Activated T-cell treated with anti-CD3 and anti-CD28 coated beads, Interleukin-2, amount 50 U/mL, for 72 hours (primary cell): Measurements from ENCODE around the gene COL19A1. TPM values are rescaled to one million over a fixed set of nuclear protein-coding genes. Genes with fewer than 3 reads are reported as not detected.

Source experiments
- ATAC-seq, 2 donors: fragments of 150-1000 bp; cut with Tn5 transposase; replicated peaks in 1 of 2; 2 replicates each; pipeline ENCODE4 v1.10.0; 2021; ENCODE audit warnings: moderate library complexity in 2 of 2, mild to moderate bottlenecking in 1 of 2
- DNase-seq, 2 donors: peaks; one replicate each; pipeline ENCODE4 v3.0.0; 2021 to 2022; ENCODE audit warnings: mixed read lengths in 1 of 2
- H3K27ac Mint-ChIP-seq: one replicate; pipeline ENCODE4 v1.8.0; 2022; ENCODE audit warnings: mild to moderate bottlenecking, moderate library complexity, mixed read lengths
- H3K27me3 Mint-ChIP-seq: one replicate; pipeline ENCODE4 v1.8.0; 2022; ENCODE audit warnings: low read depth, mixed read lengths
- H3K36me3 Mint-ChIP-seq, 2 donors: one replicate each; pipeline ENCODE4 v1.8.0; 2022; ENCODE audit warnings: mixed read lengths in 2 of 2, mild to moderate bottlenecking in 1 of 2; ENCODE audit not compliant: insufficient read depth in 2 of 2
- H3K4me1 Mint-ChIP-seq: one replicate; pipeline ENCODE4 v1.8.0; 2022; ENCODE audit warnings: low read depth, mixed read lengths
- H3K4me3 Mint-ChIP-seq, 2 donors: one replicate each; pipeline ENCODE4 v1.8.0; 2022; ENCODE audit warnings: mild to moderate bottlenecking in 2 of 2, mixed read lengths in 2 of 2, moderate library complexity in 2 of 2
- H3K9me3 Mint-ChIP-seq, 2 donors: one replicate each; pipeline ENCODE4 v1.8.0; 2022; ENCODE audit warnings: mixed read lengths in 2 of 2
- total RNA-seq, 2 donors: library from RNA; stranded (reverse); gene quantifications; one replicate each; pipeline ENCODE4 v1.2.3, GENCODE V29; 2022

COL19A1 gene
- total RNA-seq, 2 donors from 2014 or later = 0.19 to 0.26 TPM

DNA sequence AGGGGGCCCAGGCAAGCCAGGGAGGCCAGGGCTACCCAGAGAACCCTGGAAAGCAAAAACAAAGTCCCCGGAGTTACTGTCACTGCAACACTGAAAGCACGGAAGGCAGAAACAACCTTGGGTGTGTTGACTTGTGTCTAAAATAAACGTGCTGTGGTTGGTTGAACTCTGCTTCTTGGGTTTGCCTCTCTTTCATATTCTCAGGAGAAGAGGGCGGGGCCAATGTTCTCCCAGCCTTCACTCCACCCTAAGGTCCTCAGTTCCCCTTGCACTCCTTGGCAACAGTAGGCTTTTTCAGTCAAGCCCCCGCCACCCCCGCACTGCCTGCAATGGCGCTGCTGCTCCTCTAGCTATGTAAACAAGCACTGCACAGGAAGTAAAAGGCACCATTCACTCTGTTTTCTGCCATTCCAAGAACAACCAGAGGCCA is 375.6 kb downstream of the COL19A1 start:
- Mint-ChIP-seq H3K4me1 (no peaks in the 10 kb centered on the region), H3K4me3 (no peak overlapping the region), H3K36me3 (no peaks in the 10 kb centered on the region), H3K27ac (no peak overlapping the region), H3K27me3 (peaks cover 14% of the 10 kb centered on the region), H3K9me3 (no peaks in the 10 kb centered on the region)
- DNase-seq = no peak
- ATAC-seq = no peak

DNA sequence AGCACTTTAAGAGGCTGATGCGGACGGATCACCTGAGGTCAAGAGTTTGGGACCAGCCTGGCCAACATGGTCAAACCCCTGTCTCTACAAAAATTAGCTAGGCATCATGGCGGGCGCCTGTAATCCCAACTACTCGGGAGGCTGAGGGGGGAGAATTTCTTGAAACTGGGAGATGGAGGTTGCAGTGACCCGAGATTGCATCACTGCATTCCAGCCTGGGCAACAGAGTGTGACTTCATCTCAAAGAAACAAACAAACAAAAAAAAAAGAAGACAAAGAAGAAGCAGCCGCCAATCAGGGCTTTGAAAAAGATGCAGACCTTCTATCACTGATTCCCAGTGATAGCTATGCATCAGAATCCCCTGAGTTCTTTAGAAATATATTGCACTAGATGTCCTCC is 379.8 kb downstream of the COL19A1 start:
- H3K4me1 Mint-ChIP-seq = no peaks in the 10 kb centered on the region
- ATAC-seq = no peak
- no peaks in the 10 kb centered on the region for H3K36me3 Mint-ChIP-seq
- DNase-seq = no peak
- H3K27me3 Mint-ChIP-seq = peaks cover 9% of the 10 kb centered on the region
- peaks cover 0 to 1% of the 10 kb centered on the region in 2 donors for H3K9me3 Mint-ChIP-seq
- no peak overlapping the region for H3K4me3 Mint-ChIP-seq
- H3K27ac Mint-ChIP-seq = no peak overlapping the region

DNA sequence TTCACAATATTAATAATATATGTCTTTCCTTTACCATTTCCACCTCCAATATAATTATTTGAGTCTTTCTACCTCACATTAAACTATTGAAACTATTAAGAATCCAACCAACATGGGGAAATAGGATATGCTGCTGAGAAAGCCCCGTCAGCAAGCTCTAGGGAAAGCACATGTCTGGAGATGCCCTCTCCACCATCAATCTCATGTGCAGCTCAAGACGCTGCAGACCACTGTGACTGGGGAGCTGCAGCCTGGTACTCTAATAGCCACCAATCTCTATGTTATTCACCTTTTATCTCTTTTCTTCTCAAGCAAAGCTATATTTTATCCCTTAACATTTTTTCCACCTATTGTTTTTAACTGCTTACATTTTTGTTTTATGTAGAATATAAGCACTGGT is 386.2 kb downstream of the COL19A1 start:
- Mint-ChIP-seq H3K9me3 (peaks cover 0 to 1% of the 10 kb centered on the region in 2 donors), H3K4me3 (no peak overlapping the region), H3K27me3 (peaks cover 24% of the 10 kb centered on the region), H3K36me3 (no peaks in the 10 kb centered on the region), H3K4me1 (no peaks in the 10 kb centered on the region), H3K27ac (no peak overlapping the region)
- ATAC-seq = no peak
- no peak for DNase-seq

DNA sequence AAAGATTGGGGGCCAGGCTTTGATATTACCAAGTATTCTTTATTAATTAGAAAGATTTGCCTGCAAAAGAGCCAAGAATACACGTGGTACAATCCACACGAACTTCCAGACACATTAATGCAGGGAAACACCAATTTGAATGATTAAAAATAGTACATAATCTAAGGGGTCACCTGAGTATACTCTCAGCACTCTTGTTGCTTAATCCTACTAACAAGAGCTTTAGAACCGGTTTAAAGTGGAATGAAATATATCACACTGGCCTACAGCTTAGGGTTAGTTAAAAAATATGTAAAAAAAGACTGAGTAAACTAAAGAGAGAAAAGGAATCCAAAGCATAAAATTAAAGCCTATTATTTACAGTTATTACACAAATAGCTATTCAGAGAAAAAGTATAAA is 387.6 kb downstream of the COL19A1 start:
- DNase-seq (no peak), ATAC-seq (no peak)
- Mint-ChIP-seq H3K4me3 (no peak overlapping the region), H3K36me3 (no peaks in the 10 kb centered on the region), H3K27ac (no peak overlapping the region), H3K4me1 (no peaks in the 10 kb centered on the region), H3K27me3 (peaks cover 17% of the 10 kb centered on the region), H3K9me3 (no peaks in the 10 kb centered on the region)

DNA sequence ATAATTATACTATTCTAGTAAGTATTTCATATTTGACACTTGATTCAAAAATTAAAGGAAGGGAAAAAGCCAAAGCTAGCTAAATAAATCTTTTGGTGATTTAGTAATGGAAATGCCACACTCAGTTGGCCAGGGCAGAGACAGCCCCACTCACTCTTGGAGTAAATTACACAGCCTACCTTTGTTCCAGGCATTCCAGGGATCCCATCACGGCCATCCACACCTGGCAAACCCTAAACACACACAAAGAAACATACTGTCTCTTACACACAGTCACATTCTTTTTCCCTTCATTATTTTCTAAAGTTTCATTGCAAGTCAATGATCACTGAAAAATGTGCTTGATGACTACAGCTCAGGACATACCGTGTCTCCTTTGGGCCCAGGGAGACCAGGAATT is 388.4 kb downstream of the COL19A1 start:
- no peak overlapping the region for H3K27ac Mint-ChIP-seq
- H3K4me3 Mint-ChIP-seq = no peak overlapping the region
- H3K9me3 Mint-ChIP-seq = no peaks in the 10 kb centered on the region
- no peaks in the 10 kb centered on the region for H3K4me1 Mint-ChIP-seq
- no peaks in the 10 kb centered on the region for H3K36me3 Mint-ChIP-seq
- DNase-seq = no peak
- ATAC-seq = no peak
- H3K27me3 Mint-ChIP-seq = peaks cover 15% of the 10 kb centered on the region

DNA sequence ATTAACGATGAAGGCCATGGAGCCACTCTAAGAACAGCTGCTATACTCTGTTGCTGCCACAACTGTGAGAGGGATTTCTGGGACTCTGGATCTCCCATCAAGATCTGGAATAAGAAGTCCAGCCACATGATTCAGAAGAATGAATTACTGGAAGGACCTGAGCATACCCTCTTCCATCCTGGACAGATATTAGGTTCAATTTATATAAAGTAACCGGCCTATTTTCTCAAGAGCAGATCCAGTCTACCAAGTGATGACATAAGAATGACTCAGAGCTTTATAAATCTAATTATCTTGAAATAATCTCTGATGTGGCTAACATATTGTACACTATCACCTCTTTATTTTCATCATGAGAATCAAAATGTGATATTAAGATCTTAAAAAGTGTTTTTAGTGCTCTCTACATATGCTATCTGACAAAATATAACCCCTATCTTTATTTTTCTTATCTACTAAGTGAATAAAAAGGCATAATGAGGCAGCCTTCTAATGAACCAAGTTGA is 391.5 kb downstream of the COL19A1 start:
- Mint-ChIP-seq H3K4me3 (no peak overlapping the region), H3K27ac (no peak overlapping the region), H3K36me3 (no peaks in the 10 kb centered on the region), H3K9me3 (no peaks in the 10 kb centered on the region), H3K27me3 (peaks cover 15% of the 10 kb centered on the region), H3K4me1 (no peaks in the 10 kb centered on the region)
- no peak for DNase-seq
- no peak for ATAC-seq

DNA sequence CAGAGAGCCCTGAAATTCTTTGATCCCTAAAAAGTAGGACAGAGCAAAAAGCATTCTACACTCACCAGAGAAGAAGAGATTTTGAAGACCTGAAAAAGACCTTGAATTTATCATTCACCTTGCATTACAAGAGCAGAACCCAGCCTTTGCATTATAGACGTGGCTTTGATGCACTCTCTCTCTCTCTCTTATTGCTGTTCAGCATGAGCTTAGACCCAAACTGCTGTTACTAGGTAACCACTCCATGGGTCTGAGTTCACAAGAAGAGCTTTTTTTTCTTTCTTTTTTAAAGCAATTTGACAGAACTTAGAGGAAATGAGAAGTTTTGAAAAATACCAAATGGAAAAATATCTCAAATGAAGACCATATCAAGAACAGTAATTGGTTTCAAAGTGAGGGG is 392.1 kb downstream of the COL19A1 start:
- H3K36me3 Mint-ChIP-seq = no peaks in the 10 kb centered on the region
- no peaks in the 10 kb centered on the region for H3K4me1 Mint-ChIP-seq

More for the DNA sequence above, 392.1 kb downstream of the COL19A1 start:
- ATAC-seq = no peak
- no peak for DNase-seq
- H3K27ac Mint-ChIP-seq = no peak overlapping the region
- no peaks in the 10 kb centered on the region for H3K9me3 Mint-ChIP-seq
- no peak overlapping the region for H3K4me3 Mint-ChIP-seq
- peaks cover 12% of the 10 kb centered on the region for H3K27me3 Mint-ChIP-seq

Other genes with a start within 250 kb of the COL19A1 start
- gene LMBRD1, start 69.5 kb upstream of the COL19A1 start, total RNA-seq = 10 to 100 TPM; 24.5 to 24.8 TPM